GM10266 (cell line): ENCODE measurements around the gene PREPL.

Experiments
- DNase-seq: peaks from one replicate; pipeline ENCODE4 v3.0.0; 2012; ENCODE audit errors: extremely low spot score
- TF ChIP-seq, protein P1 (sequence below): IDR thresholded peaks from 2 replicates; pipeline ENCODE4 v1.5.1; 2012; ENCODE audit warnings: mild to moderate bottlenecking, low read depth; ENCODE audit not compliant: control insufficient read depth, insufficient read depth; ENCODE audit errors: missing control alignments

Gene PREPL

DNA sequence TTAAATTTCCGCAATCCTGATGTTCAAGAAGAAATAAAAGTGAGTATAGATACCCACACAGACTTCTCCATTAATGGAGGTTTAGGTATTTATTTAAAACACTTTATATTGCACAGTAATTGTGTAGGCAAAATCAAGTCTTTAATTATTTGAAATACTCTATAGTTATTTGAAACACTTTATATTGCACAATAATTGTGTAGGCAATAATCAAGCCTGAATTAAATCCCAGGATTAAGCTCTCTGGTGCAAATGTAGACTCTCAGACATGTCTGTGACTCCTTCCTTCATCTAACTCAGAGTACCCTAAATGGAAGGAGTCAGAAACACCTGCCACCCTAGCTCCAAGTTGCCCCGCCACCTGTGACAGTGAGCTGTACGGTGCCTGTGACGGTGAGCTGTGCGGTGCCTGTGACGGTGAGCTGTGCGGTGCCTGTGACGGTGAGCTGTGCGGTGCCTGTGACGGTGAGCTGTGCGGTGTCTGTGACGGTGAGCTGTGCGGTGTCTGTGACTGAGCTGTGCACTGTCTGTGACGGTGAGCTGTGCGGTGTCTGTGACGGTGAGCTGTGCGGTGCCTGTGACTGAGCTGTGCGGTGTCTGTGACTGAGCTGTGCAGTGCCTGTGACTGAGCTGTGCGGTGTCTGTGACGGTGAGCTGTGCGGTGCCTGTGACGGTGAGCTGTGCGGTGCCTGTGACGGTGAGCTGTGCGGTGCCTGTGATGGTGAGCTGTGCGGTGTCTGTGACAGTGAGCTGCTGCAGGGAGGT, 75.0 kb downstream of the PREPL start:
- no peak for DNase-seq
- TF ChIP-seq, protein P1, sequence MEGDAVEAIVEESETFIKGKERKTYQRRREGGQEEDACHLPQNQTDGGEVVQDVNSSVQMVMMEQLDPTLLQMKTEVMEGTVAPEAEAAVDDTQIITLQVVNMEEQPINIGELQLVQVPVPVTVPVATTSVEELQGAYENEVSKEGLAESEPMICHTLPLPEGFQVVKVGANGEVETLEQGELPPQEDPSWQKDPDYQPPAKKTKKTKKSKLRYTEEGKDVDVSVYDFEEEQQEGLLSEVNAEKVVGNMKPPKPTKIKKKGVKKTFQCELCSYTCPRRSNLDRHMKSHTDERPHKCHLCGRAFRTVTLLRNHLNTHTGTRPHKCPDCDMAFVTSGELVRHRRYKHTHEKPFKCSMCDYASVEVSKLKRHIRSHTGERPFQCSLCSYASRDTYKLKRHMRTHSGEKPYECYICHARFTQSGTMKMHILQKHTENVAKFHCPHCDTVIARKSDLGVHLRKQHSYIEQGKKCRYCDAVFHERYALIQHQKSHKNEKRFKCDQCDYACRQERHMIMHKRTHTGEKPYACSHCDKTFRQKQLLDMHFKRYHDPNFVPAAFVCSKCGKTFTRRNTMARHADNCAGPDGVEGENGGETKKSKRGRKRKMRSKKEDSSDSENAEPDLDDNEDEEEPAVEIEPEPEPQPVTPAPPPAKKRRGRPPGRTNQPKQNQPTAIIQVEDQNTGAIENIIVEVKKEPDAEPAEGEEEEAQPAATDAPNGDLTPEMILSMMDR = no peak

GRCh38 chr2:44285174-44285573, 76.1 kb downstream of the PREPL start:
- no peak for DNase-seq
- TF ChIP-seq, protein P1 = no peak

DNA sequence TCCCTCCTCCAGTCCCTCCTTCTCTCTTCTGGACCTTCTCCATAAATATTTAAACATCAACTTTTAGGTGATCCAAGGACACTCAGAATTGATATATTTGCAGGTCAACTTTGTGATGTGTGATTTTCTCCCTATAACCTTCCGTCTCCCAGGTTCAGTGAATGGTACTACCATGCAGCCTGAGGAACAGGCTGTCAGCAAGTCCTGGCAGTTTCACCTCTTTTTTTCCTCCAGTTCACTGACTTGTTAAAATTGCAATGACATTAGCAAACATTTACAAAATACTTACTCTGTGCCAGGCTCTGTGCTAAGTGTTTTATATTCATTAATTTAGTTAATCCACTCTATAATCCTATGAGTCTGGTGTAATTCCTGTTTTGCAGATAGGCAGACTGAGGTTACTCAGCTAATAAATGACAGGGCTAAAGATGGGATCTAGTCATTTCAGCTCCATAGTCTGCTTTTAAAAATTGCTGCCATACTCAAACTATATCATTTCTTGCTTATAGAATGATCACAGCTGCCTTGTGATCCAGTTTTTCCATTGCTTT, 78.1 kb downstream of the PREPL start:
- no peak for DNase-seq
- TF ChIP-seq, protein P1 = no peak

DNA sequence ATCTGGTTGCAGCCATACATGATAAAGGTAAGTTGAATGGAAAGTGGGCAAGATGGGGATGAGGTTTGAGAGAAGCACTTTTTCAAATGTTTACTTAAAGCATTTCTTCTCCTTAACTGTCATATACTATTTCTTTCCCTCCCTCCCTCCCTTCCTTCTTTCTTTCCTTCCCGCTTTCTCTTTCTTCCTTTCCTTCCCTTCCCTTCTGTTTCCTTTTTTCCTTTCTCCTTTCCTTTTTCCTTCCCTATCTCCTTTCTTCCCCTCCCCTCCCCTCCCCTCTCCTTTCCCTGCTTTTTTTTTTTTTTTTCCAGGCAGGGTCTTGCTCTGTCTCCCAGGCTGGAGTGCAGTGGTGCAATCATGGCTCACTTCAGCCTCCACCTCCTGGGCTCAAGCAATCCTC, 80.4 kb downstream of the PREPL start:
- DNase-seq = no peak
- TF ChIP-seq, protein P1 = no peak

DNA sequence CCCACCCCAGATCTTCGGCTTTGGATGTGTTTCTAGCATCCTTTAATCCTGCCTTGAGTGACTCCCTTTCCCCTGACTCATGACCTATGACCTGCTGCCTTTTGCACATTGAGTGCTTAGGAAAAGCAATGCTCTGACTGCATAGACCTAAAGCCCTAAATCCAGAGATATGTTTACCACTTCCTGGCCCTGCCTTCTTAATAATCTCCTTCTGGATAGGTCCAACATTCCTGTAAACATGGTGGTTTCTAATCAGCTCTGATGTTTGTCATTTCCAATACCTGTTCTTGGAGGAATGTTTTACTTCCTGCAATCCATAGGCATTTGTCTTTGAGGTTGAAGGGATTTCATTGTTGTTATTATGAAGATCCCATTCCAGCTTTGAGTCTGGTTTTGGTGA, 83.8 kb downstream of the PREPL start:
- DNase-seq = no peak
- TF ChIP-seq, protein P1 = no peak

- DNase-seq = no peak
- TF ChIP-seq, protein P1 = no peak
Measured at GRCh38 chr2:44275927-44276303, 85.4 kb downstream of the PREPL start.

DNA sequence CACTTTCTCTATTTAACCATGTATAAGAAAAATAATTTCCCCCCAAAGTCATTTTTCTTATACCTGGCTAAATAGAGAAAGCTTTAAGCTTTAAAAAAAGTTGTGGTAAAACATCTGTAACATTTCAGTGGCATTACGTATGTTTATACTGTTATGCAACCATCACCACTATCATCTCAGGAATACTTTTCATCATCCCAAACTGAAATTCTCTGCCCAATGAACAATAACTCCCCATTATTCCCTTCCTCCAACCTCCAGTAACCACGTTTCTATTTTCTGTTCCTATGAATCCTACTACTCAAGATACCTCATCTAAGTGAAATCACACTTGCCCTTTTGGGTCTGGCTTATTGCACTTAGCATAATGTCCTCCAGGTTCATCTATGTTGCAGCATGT, 87.7 kb downstream of the PREPL start:
- DNase-seq = no peak
- TF ChIP-seq, protein P1 = no peak
